IMR-90 (cell line): Measurements from ENCODE around the gene DUS2. TPM values are rescaled to one million over a fixed set of nuclear protein-coding genes. Genes with fewer than 3 reads are reported as not detected.
"Not testable (repeated sequence)": the region's sequence is repeated elsewhere in the genome, so short reads cannot be mapped to it uniquely, and the experiment has no call there.

Experiments
- ATAC-seq: fragments of 200-7000 bp; cut with Tn5 transposase; 2 replicates; pipeline ENCODE4 v1.9.1; 2020; ENCODE audit warnings: low read depth, mild to moderate bottlenecking, moderate library complexity
- BruUV-seq: library from RNA; stranded (reverse); fragments of 400-500 nt; replicated peaks from 2 replicates; lab custom pipeline; 2021; lab: Mats Ljungman, UMichigan
- CTCF ChIA-PET: fragments of 300-600 bp; formaldehyde crosslinking; extraction: SDS; loops from one replicate; lab custom pipeline; 2021; ENCODE audit warnings: antibody characterized with exemption; lab: Yijun Ruan, JAX
- POLR2A ChIA-PET: fragments of 300-600 bp; sonication (Branson Sonifier 250); formaldehyde crosslinking; loops from one replicate; lab custom pipeline; 2022; ENCODE audit warnings: antibody characterized with exemption; ENCODE audit not compliant: unreplicated experiment; lab: Charles Lee
- DNase-seq: peaks from one replicate; pipeline ENCODE4 v3.0.0; 2013
- H2AFZ ChIP-seq: replicated peaks from 2 replicates; pipeline ENCODE3; 2013; ENCODE audit warnings: low read length, mild to moderate bottlenecking; ENCODE audit not compliant: poor library complexity
- H2AK5ac ChIP-seq: 2 replicates; pipeline ENCODE4 v1.6.1; 2013; ENCODE audit warnings: low read depth, low read length, inconsistent platforms
- H2AK9ac ChIP-seq: replicated peaks from 2 replicates; pipeline ENCODE3; 2013; ENCODE audit warnings: mild to moderate bottlenecking, low read depth, low read length, moderate library complexity; ENCODE audit not compliant: poor library complexity
- H2BK120ac ChIP-seq: 2 replicates; pipeline ENCODE4 v1.6.1; 2013; ENCODE audit warnings: low read depth, low read length, inconsistent platforms
- H2BK15ac ChIP-seq: 3 replicates; pipeline ENCODE4 v1.6.1; 2013; ENCODE audit warnings: low read depth, low read length, inconsistent platforms
- H2BK20ac ChIP-seq: 2 replicates; pipeline ENCODE4 v1.6.1; 2013; ENCODE audit warnings: low read depth, mild to moderate bottlenecking, inconsistent platforms, low read length, moderate library complexity
- H2BK5ac ChIP-seq: 2 replicates; pipeline ENCODE4 v1.6.1; 2013; ENCODE audit warnings: mild to moderate bottlenecking, low read depth, low read length, inconsistent platforms; ENCODE audit not compliant: poor library complexity, severe bottlenecking
- H3K14ac ChIP-seq: replicated peaks from 2 replicates; pipeline ENCODE4 v1.6.1; 2013; ENCODE audit warnings: low read depth, low read length, inconsistent platforms
- H3K18ac ChIP-seq: 2 replicates; pipeline ENCODE4 v1.6.1; 2013; ENCODE audit warnings: low read depth, low read length, control low read depth
- H3K23ac ChIP-seq: 2 replicates; pipeline ENCODE4 v1.6.1; 2013; ENCODE audit warnings: low read depth, low read length, inconsistent platforms
- H3K27ac ChIP-seq: 2 replicates; pipeline ENCODE4 v1.5.1; 2013; ENCODE audit warnings: mild to moderate bottlenecking, control low read depth, low read length; ENCODE audit not compliant: insufficient read depth
- H3K27me3 ChIP-seq: 2 replicates; pipeline ENCODE4 v1.6.1; 2013; ENCODE audit warnings: low read length; ENCODE audit not compliant: control insufficient read depth, insufficient read depth
- H3K36me3 ChIP-seq: 2 replicates; pipeline ENCODE4 v1.6.1; 2013; ENCODE audit warnings: low read length, mixed read lengths; ENCODE audit not compliant: control insufficient read depth, insufficient read depth
- H3K4ac ChIP-seq: 2 replicates; pipeline ENCODE4 v1.6.1; 2013; ENCODE audit warnings: low read depth, low read length, inconsistent platforms
- H3K4me1 ChIP-seq: 2 replicates; pipeline ENCODE4 v1.6.1; 2013; ENCODE audit warnings: low read length, mixed read lengths; ENCODE audit not compliant: control insufficient read depth, insufficient read depth
- H3K4me2 ChIP-seq: 2 replicates; pipeline ENCODE4 v1.6.1; 2013; ENCODE audit warnings: low read depth, mild to moderate bottlenecking, control low read depth, low read length, moderate library complexity
- H3K4me3 ChIP-seq: 2 replicates; pipeline ENCODE4 v1.5.1; 2013; ENCODE audit warnings: low read depth, mild to moderate bottlenecking, control low read depth, low read length, moderate library complexity; ENCODE audit not compliant: insufficient read depth
- H3K56ac ChIP-seq: 2 replicates; pipeline ENCODE4 v1.6.1; 2013; ENCODE audit warnings: low read length, inconsistent platforms; ENCODE audit not compliant: insufficient read depth; ENCODE audit errors: extremely low read depth
- H3K79me1 ChIP-seq, 2 experiments: 2 replicates each; pipeline ENCODE4 v1.6.1; 2013; ENCODE audit warnings: low read length in 2 of 2, inconsistent platforms in 1 of 2, low read depth in 1 of 2
- H3K9ac ChIP-seq: 2 replicates; pipeline ENCODE4 v1.6.1; 2013; ENCODE audit warnings: low read depth, low read length, control low read depth
- H3K9me1 ChIP-seq: 2 replicates; pipeline ENCODE4 v1.6.1; 2013; ENCODE audit warnings: low read length, inconsistent platforms; ENCODE audit not compliant: insufficient read depth
- H3K9me3 ChIP-seq: 2 replicates; pipeline ENCODE4 v1.6.1; 2013; ENCODE audit warnings: low read length; ENCODE audit not compliant: control insufficient read depth, insufficient read depth
- H4K20me1 ChIP-seq: 2 replicates; pipeline ENCODE4 v1.6.1; 2013; ENCODE audit warnings: low read length, inconsistent platforms; ENCODE audit not compliant: insufficient read depth
- H4K5ac ChIP-seq: 2 replicates; pipeline ENCODE4 v1.6.1; 2013; ENCODE audit warnings: mild to moderate bottlenecking, low read depth, low read length, control low read depth
- H4K8ac ChIP-seq, 2 experiments: 2 replicates each; pipeline ENCODE4 v1.6.1; 2013; ENCODE audit warnings: low read depth in 2 of 2, low read length in 2 of 2, control low read depth in 1 of 2, inconsistent platforms in 1 of 2
- H4K91ac ChIP-seq: 2 replicates; pipeline ENCODE4 v1.6.1; 2013; ENCODE audit warnings: low read depth, low read length, inconsistent platforms; ENCODE audit not compliant: insufficient read depth
- WGBS, 2 experiments: methylation state at CpG; one replicate each; pipeline versions ENCODE4 v1.1.5 to v1.1.7; 2013; ENCODE audit warnings: missing lambda C conversion rate in 2 of 2; ENCODE audit not compliant: insufficient read length in 1 of 2; ENCODE audit errors: extremely low coverage in 2 of 2; 5-methylcytosine and 5-hydroxymethylcytosine counted together
- dilution Hi-C: fragments of 300-500 bp; cut with HindIII; formaldehyde crosslinking; loops from one replicate; pipeline ENCODE4 v1.14.3; 2018; ENCODE audit warnings: low sequenced_read_pairs; ENCODE audit not compliant: unreplicated experiment
- in situ Hi-C: fragments of 300-500 bp; cut with MboI; formaldehyde crosslinking; loops from 3 replicates; pipeline ENCODE4 v1.14.3; 2019; ENCODE audit warnings: low sequenced_read_pairs, inconsistent platforms, mixed read lengths
- intact Hi-C: fragments of 100-400 bp; cut with micrococcal nuclease; formaldehyde crosslinking; loops from 2 replicates; pipeline ENCODE4 v1.10.0; 2022
- polyA plus RNA-seq, 3 experiments: library from polyadenylated mRNA; depleted of rRNA; stranded (reverse); fragments of >200 nt; gene quantifications; 2 replicates each; pipeline ENCODE4 v1.2.3, GENCODE V29; 2012; ENCODE audit warnings: low replicate concordance in 1 of 3
- total RNA-seq: library from RNA; depleted of rRNA; stranded (reverse); fragments of >200 nt; gene quantifications from 2 replicates; pipeline ENCODE4 v1.2.3, GENCODE V29; 2012

Gene DUS2
- total and polyA plus RNA-seq, 2 of the 4 experiments (the other 2 are of a cell fraction) = 15.8 to 30.5 TPM

DNA sequence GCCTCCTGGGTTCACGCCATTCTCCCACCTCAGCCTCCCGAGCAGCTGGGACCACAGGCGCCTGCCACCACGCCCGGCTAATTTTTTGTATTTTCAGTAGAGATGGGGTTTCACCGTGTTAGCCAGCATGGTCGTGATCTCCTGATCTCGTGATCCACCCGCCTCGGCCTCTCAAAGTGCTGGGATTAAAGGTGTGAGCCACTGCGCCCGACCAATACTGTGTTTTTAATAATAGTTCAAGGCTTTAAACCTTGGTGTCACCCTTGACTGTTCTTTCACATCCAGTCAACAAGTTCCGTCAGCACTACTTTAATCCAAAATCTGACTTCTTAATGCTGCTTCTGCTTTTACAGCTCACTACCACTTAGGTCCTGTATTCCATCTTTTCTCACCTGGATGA, 95.9 kb downstream of the DUS2 start:
- H4K91ac ChIP-seq, H3K4ac ChIP-seq, H3K9me1 ChIP-seq, H2BK15ac ChIP-seq, in situ Hi-C loops, H2AK9ac ChIP-seq, H2BK5ac ChIP-seq, DNase-seq, H3K36me3 ChIP-seq, H3K14ac ChIP-seq, H4K5ac ChIP-seq, H2BK20ac ChIP-seq, CTCF ChIA-PET, H3K4me1 ChIP-seq, H3K23ac ChIP-seq, H2AFZ ChIP-seq, intact Hi-C loops, POLR2A ChIA-PET, H3K56ac ChIP-seq, H3K27me3 ChIP-seq, H3K9me3 ChIP-seq, H3K27ac ChIP-seq, H2AK5ac ChIP-seq, H3K18ac ChIP-seq, H3K9ac ChIP-seq, dilution Hi-C loops, BruUV-seq, H2BK120ac ChIP-seq, ATAC-seq, H3K4me3 ChIP-seq, H4K8ac ChIP-seq, H3K4me2 ChIP-seq: not testable (repeated sequence)
- Histone ChIP-seq H4K20me1 (peaks cover 11% of the 10 kb centered on the region), H3K79me1 (peaks cover 30 to 69% of the 10 kb centered on the region in 2 experiments)
- WGBS, 2 experiments = 100% methylated on average over 2 of the region's 13 CpGs; no CpG with 5 or more reads in 1 of the 2 experiments

DNA sequence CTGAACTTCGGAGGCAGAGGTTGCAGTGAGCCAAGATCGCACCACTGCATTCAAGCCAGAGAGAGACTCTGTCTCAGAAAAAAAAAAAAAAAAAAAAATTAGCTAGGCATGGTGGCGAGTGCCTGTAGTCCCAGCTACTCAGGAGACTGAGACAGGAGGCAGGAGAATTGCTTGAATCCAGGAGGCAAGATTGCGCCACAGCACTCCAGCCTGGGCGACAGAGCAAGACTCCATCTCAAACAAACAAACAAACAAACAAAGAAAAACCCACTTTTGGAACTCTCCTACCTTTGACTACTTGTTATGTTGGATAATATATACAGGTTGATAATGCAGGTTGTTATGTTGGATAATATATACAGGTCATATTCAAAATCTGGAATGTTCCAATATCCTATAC, 97.4 kb downstream of the DUS2 start:
- in situ Hi-C loops, H3K27me3 ChIP-seq, H2BK20ac ChIP-seq, H3K9me1 ChIP-seq, H2AK5ac ChIP-seq, H3K4ac ChIP-seq, H3K27ac ChIP-seq, H4K91ac ChIP-seq, H4K8ac ChIP-seq, DNase-seq, POLR2A ChIA-PET, H4K20me1 ChIP-seq, H3K9ac ChIP-seq, H4K5ac ChIP-seq, H3K14ac ChIP-seq, BruUV-seq, intact Hi-C loops, H2AFZ ChIP-seq, H3K18ac ChIP-seq, H2AK9ac ChIP-seq, H2BK15ac ChIP-seq, CTCF ChIA-PET, H3K56ac ChIP-seq, dilution Hi-C loops, ATAC-seq, H2BK120ac ChIP-seq, H3K9me3 ChIP-seq, H3K36me3 ChIP-seq, H2BK5ac ChIP-seq, H3K4me3 ChIP-seq, H3K23ac ChIP-seq, H3K4me2 ChIP-seq, H3K4me1 ChIP-seq: not testable (repeated sequence)
- no CpG with 5 or more reads among the region's 5 CpGs for WGBS, 2 experiments
- H3K79me1 ChIP-seq = peaks cover 27 to 61% of the 10 kb centered on the region in 2 experiments
